PC-3 (cell line): Measurements from ENCODE around the gene RBFOX2. TPM values are rescaled to one million over a fixed set of nuclear protein-coding genes. Genes with fewer than 3 reads are reported as not detected.

Experiments
- ATAC-seq: fragments of 200-7000 bp; cut with Tn5 transposase; 2 replicates; pipeline ENCODE4 v1.9.1; 2020; ENCODE audit warnings: mild to moderate bottlenecking, moderate library complexity
- BruUV-seq: library from RNA; stranded (reverse); fragments of 400-500 nt; replicated peaks from 2 replicates; lab custom pipeline; 2021; lab: Mats Ljungman, UMichigan
- CTCF ChIA-PET: fragments of 300-600 bp; sonication (Branson Sonifier 250); formaldehyde crosslinking; loops from one replicate; lab custom pipeline; 2022; ENCODE audit warnings: antibody characterized with exemption; lab: Charles Lee
- POLR2A ChIA-PET: fragments of 300-600 bp; sonication (Branson Sonifier 250); formaldehyde crosslinking; loops from one replicate; lab custom pipeline; 2022; ENCODE audit warnings: antibody characterized with exemption; ENCODE audit not compliant: unreplicated experiment; lab: Charles Lee
- DNase-seq: peaks from one replicate; pipeline ENCODE4 v3.0.0-alpha.2; 2015
- H2AFZ ChIP-seq: fragments of 300-600 bp; sonication (generic); 2 replicates; pipeline ENCODE4 v1.6.0; 2016; ENCODE audit warnings: antibody characterized with exemption, low read length
- H3F3A ChIP-seq: fragments of 300-600 bp; sonication (generic); one replicate; pipeline ENCODE4 v1.6.0; 2017; ENCODE audit warnings: antibody characterized with exemption, low read length, control low read depth, mild to moderate bottlenecking; ENCODE audit not compliant: unreplicated experiment
- H3K27ac ChIP-seq: fragments of 300-600 bp; sonication (generic); 2 replicates; pipeline ENCODE4 v1.5.1; 2016; ENCODE audit warnings: mild to moderate bottlenecking, low read length
- H3K27me3 ChIP-seq: fragments of 300-600 bp; sonication (generic); 2 replicates; pipeline ENCODE4 v1.6.1; 2016; ENCODE audit warnings: low read length, mixed read lengths
- H3K36me3 ChIP-seq: fragments of 300-600 bp; sonication (generic); 2 replicates; pipeline ENCODE4 v1.6.1; 2016; ENCODE audit warnings: low read depth, mixed run types, low read length, mixed read lengths
- H3K4me1 ChIP-seq: fragments of 300-600 bp; sonication (generic); 2 replicates; pipeline ENCODE4 v1.5.1; 2016; ENCODE audit warnings: low read length; ENCODE audit not compliant: insufficient read depth
- H3K4me2 ChIP-seq: fragments of 300-600 bp; sonication (generic); 2 replicates; pipeline ENCODE4 v1.6.0; 2016; ENCODE audit warnings: low read length
- H3K4me3 ChIP-seq: fragments of 300-600 bp; sonication (generic); 2 replicates; pipeline ENCODE4 v1.5.1; 2016; ENCODE audit warnings: mild to moderate bottlenecking, low read length, mixed read lengths
- H3K79me2 ChIP-seq: fragments of 300-600 bp; sonication (generic); 2 replicates; pipeline ENCODE4 v1.6.1; 2017; ENCODE audit warnings: low read length, mixed read lengths
- H3K9ac ChIP-seq: fragments of 300-600 bp; sonication (generic); 2 replicates; pipeline ENCODE4 v1.6.0; 2016; ENCODE audit warnings: mild to moderate bottlenecking, low read length
- H3K9me2 ChIP-seq: fragments of 300-600 bp; sonication (generic); replicated peaks from 2 replicates; pipeline ENCODE4 v1.6.1; 2016; ENCODE audit warnings: mixed run types, low read length, mixed read lengths
- H3K9me3 ChIP-seq: fragments of 300-600 bp; sonication (generic); 2 replicates; pipeline ENCODE4 v1.6.1; 2016; ENCODE audit warnings: low read length, mixed read lengths
- H4K20me1 ChIP-seq: fragments of 300-600 bp; sonication (generic); 2 replicates; pipeline ENCODE4 v1.6.1; 2016; ENCODE audit warnings: low read length, mixed read lengths
- EZH2 ChIP-seq: fragments of 300-600 bp; sonication (generic); IDR thresholded peaks from one replicate; pipeline ENCODE4 v1.6.1; 2017; ENCODE audit warnings: antibody characterized with exemption, mild to moderate bottlenecking, low read length; ENCODE audit not compliant: unreplicated experiment
- EZH2phosphoT487 ChIP-seq: fragments of 300-600 bp; sonication (generic); IDR thresholded peaks from 2 replicates; pipeline ENCODE4 v1.6.1; 2018; ENCODE audit warnings: mild to moderate bottlenecking, antibody characterized with exemption, low read length, borderline replicate concordance
- intact Hi-C: fragments of 100-400 bp; cut with micrococcal nuclease; formaldehyde crosslinking; loops from 2 replicates; pipeline ENCODE4 v1.9.0; 2023
- total RNA-seq: library from RNA; depleted of rRNA; stranded (reverse); fragments of >200 nt; gene quantifications from 2 replicates; pipeline ENCODE4 v1.2.3, GENCODE V29; 2014
- TF ChIP-seq, protein P1 (sequence below): fragments of 300-600 bp; sonication (generic); conservative IDR thresholded peaks from 2 replicates; pipeline ENCODE4 v1.5.1; 2017; ENCODE audit warnings: antibody characterized with exemption, low read depth, mild to moderate bottlenecking, low read length

Gene RBFOX2
- total RNA-seq, 1 experiment from 2014 or later: 75.1 TPM

DNA sequence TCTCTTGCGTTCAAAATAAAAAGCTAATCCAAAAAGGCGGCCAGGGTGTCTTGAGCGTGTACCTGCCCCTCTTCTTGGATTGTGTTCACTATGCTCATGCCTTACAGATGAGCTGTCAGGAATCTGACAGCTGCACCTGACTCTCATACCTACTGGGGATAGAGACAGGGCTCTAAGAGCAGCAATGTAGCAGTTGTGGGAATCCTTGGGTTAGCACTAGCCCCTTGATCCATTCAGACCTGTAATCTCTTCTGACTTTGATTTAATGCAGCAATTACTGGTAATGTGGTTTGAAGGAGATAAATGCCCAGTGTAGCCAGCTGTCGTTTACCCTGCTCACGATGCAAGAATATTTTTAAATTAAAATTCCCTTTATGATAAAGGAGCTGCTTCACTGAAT, 165.2 kb downstream of the RBFOX2 start:
- H3K36me3 ChIP-seq: no peaks in the 10 kb centered on the region
- H3F3A ChIP-seq: no peaks in the 10 kb centered on the region
- no peak overlapping the region for H3K4me3 ChIP-seq
- H3K79me2 ChIP-seq: peaks cover 49% of the 10 kb centered on the region
- H3K9ac ChIP-seq: no peak overlapping the region
- intact Hi-C loops: no loop called here
- DNase-seq (no peak), ATAC-seq (no peak)
- peaks cover 4% of the 10 kb centered on the region; the same call in 1 of the 2 replicates for H4K20me1 ChIP-seq
- H2AFZ ChIP-seq: no peak overlapping the region
- TF ChIP-seq EZH2phosphoT487 (no peak), EZH2 (no peak)
- TF ChIP-seq, protein P1, sequence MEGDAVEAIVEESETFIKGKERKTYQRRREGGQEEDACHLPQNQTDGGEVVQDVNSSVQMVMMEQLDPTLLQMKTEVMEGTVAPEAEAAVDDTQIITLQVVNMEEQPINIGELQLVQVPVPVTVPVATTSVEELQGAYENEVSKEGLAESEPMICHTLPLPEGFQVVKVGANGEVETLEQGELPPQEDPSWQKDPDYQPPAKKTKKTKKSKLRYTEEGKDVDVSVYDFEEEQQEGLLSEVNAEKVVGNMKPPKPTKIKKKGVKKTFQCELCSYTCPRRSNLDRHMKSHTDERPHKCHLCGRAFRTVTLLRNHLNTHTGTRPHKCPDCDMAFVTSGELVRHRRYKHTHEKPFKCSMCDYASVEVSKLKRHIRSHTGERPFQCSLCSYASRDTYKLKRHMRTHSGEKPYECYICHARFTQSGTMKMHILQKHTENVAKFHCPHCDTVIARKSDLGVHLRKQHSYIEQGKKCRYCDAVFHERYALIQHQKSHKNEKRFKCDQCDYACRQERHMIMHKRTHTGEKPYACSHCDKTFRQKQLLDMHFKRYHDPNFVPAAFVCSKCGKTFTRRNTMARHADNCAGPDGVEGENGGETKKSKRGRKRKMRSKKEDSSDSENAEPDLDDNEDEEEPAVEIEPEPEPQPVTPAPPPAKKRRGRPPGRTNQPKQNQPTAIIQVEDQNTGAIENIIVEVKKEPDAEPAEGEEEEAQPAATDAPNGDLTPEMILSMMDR: no peak
- POLR2A ChIA-PET: no interaction called here
- no peaks in the 10 kb centered on the region for H3K9me3 ChIP-seq
- no peaks in the 10 kb centered on the region for H3K27me3 ChIP-seq
- CTCF ChIA-PET: no interaction called here
- no peak overlapping the region for H3K4me2 ChIP-seq
- BruUV-seq: no TSS peak
- H3K27ac ChIP-seq: no peak overlapping the region
- no peaks in the 10 kb centered on the region for H3K4me1 ChIP-seq
- H3K9me2 ChIP-seq: no peaks in the 10 kb centered on the region

DNA sequence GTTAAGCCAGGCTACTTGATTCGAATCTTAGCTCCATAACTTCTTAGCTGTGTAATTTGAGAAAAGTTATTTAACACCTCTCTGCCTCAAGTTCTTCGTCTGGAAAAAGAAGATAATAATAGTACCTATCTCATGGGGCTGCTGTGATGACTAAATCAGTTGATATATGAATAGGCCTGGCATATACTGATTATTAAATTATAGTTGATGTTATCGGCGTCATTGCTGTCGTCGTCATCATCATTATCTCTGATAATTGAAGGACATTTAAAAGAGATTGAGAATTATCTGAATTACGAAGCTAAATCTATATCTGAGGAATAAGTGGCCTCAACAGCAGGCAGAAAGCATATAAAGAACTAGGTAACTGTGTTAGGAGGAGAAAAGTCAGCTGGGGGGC, 165.9 kb downstream of the RBFOX2 start:
- intact Hi-C loops: no loop called here
- no peak overlapping the region for H3K4me3 ChIP-seq
- H3F3A ChIP-seq: no peaks in the 10 kb centered on the region
- H3K4me2 ChIP-seq: no peak overlapping the region
- DNase-seq: no peak
- no peak overlapping the region for H3K9ac ChIP-seq
- no peaks in the 10 kb centered on the region for H3K4me1 ChIP-seq
- no peak overlapping the region for H2AFZ ChIP-seq
- ChIA-PET CTCF (no interaction called here), POLR2A (no interaction called here)
- peaks cover 4% of the 10 kb centered on the region; the same call in 1 of the 2 replicates for H4K20me1 ChIP-seq
- BruUV-seq: no TSS peak
- no peak overlapping the region for H3K27ac ChIP-seq
- TF ChIP-seq, protein P1: no peak
- TF ChIP-seq EZH2phosphoT487 (no peak), EZH2 (no peak)
- ATAC-seq: no peak
- no peaks in the 10 kb centered on the region for H3K9me3 ChIP-seq
- H3K27me3 ChIP-seq: no peaks in the 10 kb centered on the region
- H3K79me2 ChIP-seq: peaks cover 46% of the 10 kb centered on the region
- H3K36me3 ChIP-seq: no peaks in the 10 kb centered on the region
- no peaks in the 10 kb centered on the region for H3K9me2 ChIP-seq

DNA sequence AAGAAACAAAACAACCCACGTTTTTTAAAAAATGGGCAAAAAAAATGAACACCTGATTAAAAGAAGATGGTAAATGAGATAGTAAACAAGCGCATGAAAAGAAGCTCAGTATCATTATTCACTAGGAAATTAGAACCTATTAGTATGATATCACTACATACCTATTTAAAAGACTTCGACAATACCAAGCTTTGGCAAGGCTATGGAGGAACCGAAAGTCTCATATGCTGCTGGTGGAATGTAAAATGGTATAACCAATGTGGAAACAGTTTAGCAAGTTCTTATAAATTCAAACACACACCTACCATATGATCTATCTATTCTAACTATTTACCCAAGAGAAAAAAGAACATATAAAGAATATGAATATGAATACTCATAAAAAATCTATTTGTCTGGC, 167.2 kb downstream of the RBFOX2 start:
- H3K9ac ChIP-seq: no peak overlapping the region
- H3K79me2 ChIP-seq: peaks cover 41% of the 10 kb centered on the region
- H3K4me3 ChIP-seq: no peak overlapping the region
- H3K9me2 ChIP-seq: no peaks in the 10 kb centered on the region
- POLR2A ChIA-PET: no interaction called here
- H3F3A ChIP-seq: no peaks in the 10 kb centered on the region
- DNase-seq (no peak), ATAC-seq (no peak)
- BruUV-seq: no TSS peak
- intact Hi-C loops: no loop called here
- CTCF ChIA-PET: no interaction called here
- H3K27ac ChIP-seq: no peak overlapping the region
- H3K27me3 ChIP-seq: no peaks in the 10 kb centered on the region
- no peak overlapping the region for H2AFZ ChIP-seq
- TF ChIP-seq, protein P1: no peak
- TF ChIP-seq EZH2: no peak
- TF ChIP-seq EZH2phosphoT487: no peak
- H3K4me1 ChIP-seq: no peaks in the 10 kb centered on the region
- no peak overlapping the region for H3K4me2 ChIP-seq
- no peaks in the 10 kb centered on the region for H3K9me3 ChIP-seq
- no peaks in the 10 kb centered on the region for H3K36me3 ChIP-seq
- peaks cover 4% of the 10 kb centered on the region; the same call in 1 of the 2 replicates for H4K20me1 ChIP-seq
